Measurements from ENCODE around the gene DGCR6L.
"Not testable (repeated sequence)": the region's sequence is repeated elsewhere in the genome, so short reads cannot be mapped to it uniquely, and the experiment has no call there.

Gene DGCR6L

GRCh38 chr22:20285473-20286311 is 34.2 kb downstream of the DGCR6L start:
- H3K4me3 ChIP-seq (ENCODE audit: low read depth in 1 of 2, low read length in 2 of 2); H3K36me3 ChIP-seq (ENCODE audit: control insufficient read depth in 1 of 2, insufficient read depth in 2 of 2, low read length in 2 of 2); H3K27ac ChIP-seq (ENCODE audit: low read length); H3K27me3 ChIP-seq (ENCODE audit: low read depth, low read length); H3K4me1 ChIP-seq (ENCODE audit: control insufficient read depth in 1 of 2, insufficient read depth in 2 of 2, low read length in 2 of 2); H3K9me3 ChIP-seq (ENCODE audit: control insufficient read depth in 1 of 2, low read length in 2 of 2): not testable (repeated sequence)

- no peaks in the 10 kb centered on the region for H3K36me3 ChIP-seq (ENCODE audit: control insufficient read depth in 1 of 2, insufficient read depth in 2 of 2, low read length in 2 of 2)
- H3K27me3 ChIP-seq (ENCODE audit: low read depth, low read length), result no peaks in the 10 kb centered on the region
- no peaks in the 10 kb centered on the region for H3K9me3 ChIP-seq (ENCODE audit: control insufficient read depth in 1 of 2, low read length in 2 of 2)
- no peaks in the 10 kb centered on the region for H3K4me1 ChIP-seq (ENCODE audit: control insufficient read depth in 1 of 2, insufficient read depth in 2 of 2, low read length in 2 of 2)
- H3K27ac ChIP-seq (ENCODE audit: low read length), result no peak overlapping the region
- no peak overlapping the region for H3K4me3 ChIP-seq (ENCODE audit: low read depth in 1 of 2, low read length in 2 of 2)
These were observed 35.3 kb downstream of the DGCR6L start for GRCh38 chr22:20284471-20285086.

- Histone ChIP-seq H3K27ac (ENCODE audit: low read length) (no peak overlapping the region), H3K4me3 (ENCODE audit: low read depth in 1 of 2, low read length in 2 of 2) (no peak overlapping the region), H3K9me3 (ENCODE audit: control insufficient read depth in 1 of 2, low read length in 2 of 2) (no peaks in the 10 kb centered on the region), H3K27me3 (ENCODE audit: low read depth, low read length) (no peaks in the 10 kb centered on the region), H3K36me3 (ENCODE audit: control insufficient read depth in 1 of 2, insufficient read depth in 2 of 2, low read length in 2 of 2) (no peaks in the 10 kb centered on the region), H3K4me1 (ENCODE audit: control insufficient read depth in 1 of 2, insufficient read depth in 2 of 2, low read length in 2 of 2) (no peaks in the 10 kb centered on the region)
These were observed 36.2 kb downstream of the DGCR6L start for GRCh38 chr22:20283674-20284066.

- Histone ChIP-seq H3K4me1 (ENCODE audit: control insufficient read depth in 1 of 2, insufficient read depth in 2 of 2, low read length in 2 of 2) (no peaks in the 10 kb centered on the region), H3K9me3 (ENCODE audit: control insufficient read depth in 1 of 2, low read length in 2 of 2) (no peaks in the 10 kb centered on the region), H3K27me3 (ENCODE audit: low read depth, low read length) (no peaks in the 10 kb centered on the region), H3K4me3 (ENCODE audit: low read depth in 1 of 2, low read length in 2 of 2) (no peak overlapping the region), H3K27ac (ENCODE audit: low read length) (no peak overlapping the region), H3K36me3 (ENCODE audit: control insufficient read depth in 1 of 2, insufficient read depth in 2 of 2, low read length in 2 of 2) (no peaks in the 10 kb centered on the region)
These were observed 36.8 kb downstream of the DGCR6L start for GRCh38 chr22:20282901-20283673.

GRCh38 chr22:20281891-20282290 is 38.0 kb downstream of the DGCR6L start:
- Histone ChIP-seq H3K36me3 (ENCODE audit: control insufficient read depth in 1 of 2, insufficient read depth in 2 of 2, low read length in 2 of 2) (no peaks in the 10 kb centered on the region), H3K4me1 (ENCODE audit: control insufficient read depth in 1 of 2, insufficient read depth in 2 of 2, low read length in 2 of 2) (no peaks in the 10 kb centered on the region), H3K9me3 (ENCODE audit: control insufficient read depth in 1 of 2, low read length in 2 of 2) (no peaks in the 10 kb centered on the region), H3K4me3 (ENCODE audit: low read depth in 1 of 2, low read length in 2 of 2) (no peak overlapping the region), H3K27me3 (ENCODE audit: low read depth, low read length) (no peaks in the 10 kb centered on the region), H3K27ac (ENCODE audit: low read length) (no peak overlapping the region)

GRCh38 chr22:20281473-20281872 is 38.4 kb downstream of the DGCR6L start:
- H3K36me3 ChIP-seq (ENCODE audit: control insufficient read depth in 1 of 2, insufficient read depth in 2 of 2, low read length in 2 of 2); H3K4me1 ChIP-seq (ENCODE audit: control insufficient read depth in 1 of 2, insufficient read depth in 2 of 2, low read length in 2 of 2); H3K4me3 ChIP-seq (ENCODE audit: low read depth in 1 of 2, low read length in 2 of 2); H3K9me3 ChIP-seq (ENCODE audit: control insufficient read depth in 1 of 2, low read length in 2 of 2); H3K27me3 ChIP-seq (ENCODE audit: low read depth, low read length); H3K27ac ChIP-seq (ENCODE audit: low read length): not testable (repeated sequence)

- Histone ChIP-seq H3K36me3 (ENCODE audit: control insufficient read depth in 1 of 2, insufficient read depth in 2 of 2, low read length in 2 of 2) (no peaks in the 10 kb centered on the region), H3K4me1 (ENCODE audit: control insufficient read depth in 1 of 2, insufficient read depth in 2 of 2, low read length in 2 of 2) (no peaks in the 10 kb centered on the region), H3K27ac (ENCODE audit: low read length) (no peak overlapping the region), H3K4me3 (ENCODE audit: low read depth in 1 of 2, low read length in 2 of 2) (no peak overlapping the region), H3K9me3 (ENCODE audit: control insufficient read depth in 1 of 2, low read length in 2 of 2) (no peaks in the 10 kb centered on the region), H3K27me3 (ENCODE audit: low read depth, low read length) (no peaks in the 10 kb centered on the region)
These were observed 39.0 kb downstream of the DGCR6L start for GRCh38 chr22:20280866-20281265.

GRCh38 chr22:20280163-20280562 is 39.7 kb downstream of the DGCR6L start:
- not testable (repeated sequence) for H3K27ac ChIP-seq (ENCODE audit: low read length); H3K27me3 ChIP-seq (ENCODE audit: low read depth, low read length); H3K9me3 ChIP-seq (ENCODE audit: control insufficient read depth in 1 of 2, low read length in 2 of 2); H3K36me3 ChIP-seq (ENCODE audit: control insufficient read depth in 1 of 2, insufficient read depth in 2 of 2, low read length in 2 of 2); H3K4me1 ChIP-seq (ENCODE audit: control insufficient read depth in 1 of 2, insufficient read depth in 2 of 2, low read length in 2 of 2); H3K4me3 ChIP-seq (ENCODE audit: low read depth in 1 of 2, low read length in 2 of 2)

- Histone ChIP-seq H3K9me3 (ENCODE audit: control insufficient read depth in 1 of 2, low read length in 2 of 2) (no peaks in the 10 kb centered on the region), H3K4me1 (ENCODE audit: control insufficient read depth in 1 of 2, insufficient read depth in 2 of 2, low read length in 2 of 2) (no peaks in the 10 kb centered on the region), H3K36me3 (ENCODE audit: control insufficient read depth in 1 of 2, insufficient read depth in 2 of 2, low read length in 2 of 2) (no peaks in the 10 kb centered on the region), H3K27ac (ENCODE audit: low read length) (no peak overlapping the region), H3K27me3 (ENCODE audit: low read depth, low read length) (no peaks in the 10 kb centered on the region), H3K4me3 (ENCODE audit: low read depth in 1 of 2, low read length in 2 of 2) (no peak overlapping the region)
These were observed 40.2 kb downstream of the DGCR6L start for GRCh38 chr22:20279662-20280134.

GRCh38 chr22:20278726-20279490 is 41.0 kb downstream of the DGCR6L start:
- not testable (repeated sequence) for H3K27ac ChIP-seq (ENCODE audit: low read length); H3K4me3 ChIP-seq (ENCODE audit: low read depth in 1 of 2, low read length in 2 of 2); H3K36me3 ChIP-seq (ENCODE audit: control insufficient read depth in 1 of 2, insufficient read depth in 2 of 2, low read length in 2 of 2); H3K27me3 ChIP-seq (ENCODE audit: low read depth, low read length); H3K9me3 ChIP-seq (ENCODE audit: control insufficient read depth in 1 of 2, low read length in 2 of 2); H3K4me1 ChIP-seq (ENCODE audit: control insufficient read depth in 1 of 2, insufficient read depth in 2 of 2, low read length in 2 of 2)

Measured in muscle layer of duodenum (tissue), 2 donors.